Neuronal stem cell (in vitro differentiated cells): ENCODE measurements around the gene FAM168B.

ENCODE experiments used
- DNase-seq: peaks from one replicate; pipeline ENCODE4 v3.0.0-alpha.2; 2013; ENCODE audit warnings: low spot score
- H2AFZ ChIP-seq: one replicate; pipeline ENCODE4 v1.6.1; 2013; ENCODE audit warnings: mild to moderate bottlenecking, low read length, inconsistent platforms
- H2AK5ac ChIP-seq: 2 replicates; pipeline ENCODE4 v1.6.1; 2013; ENCODE audit warnings: low read depth, mild to moderate bottlenecking, inconsistent platforms, low read length, moderate library complexity, mixed read lengths
- H2BK120ac ChIP-seq: 2 replicates; pipeline ENCODE4 v1.6.1; 2013; ENCODE audit warnings: low read depth, mild to moderate bottlenecking, inconsistent platforms, low read length, moderate library complexity, mixed read lengths
- H2BK12ac ChIP-seq: one replicate; pipeline ENCODE4 v1.6.1; 2013; ENCODE audit warnings: low read length, inconsistent platforms
- H2BK15ac ChIP-seq: 2 replicates; pipeline ENCODE4 v1.6.1; 2013; ENCODE audit warnings: mild to moderate bottlenecking, low read length, inconsistent platforms, mixed read lengths
- H2BK5ac ChIP-seq: one replicate; pipeline ENCODE4 v1.6.1; 2013; ENCODE audit warnings: inconsistent platforms, mild to moderate bottlenecking, low read length, moderate library complexity
- H3K14ac ChIP-seq: one replicate; pipeline ENCODE4 v1.6.1; 2013; ENCODE audit warnings: low read length, inconsistent platforms
- H3K18ac ChIP-seq: 2 replicates; pipeline ENCODE4 v1.6.1; 2013; ENCODE audit warnings: low read length, inconsistent platforms
- H3K23ac ChIP-seq: 2 replicates; pipeline ENCODE4 v1.6.1; 2013; ENCODE audit warnings: low read depth, mild to moderate bottlenecking, mixed read lengths, low read length, inconsistent platforms; ENCODE audit not compliant: poor library complexity
- H3K27ac ChIP-seq: replicated peaks from 3 replicates; pipeline ENCODE4 v1.5.1; 2013; ENCODE audit warnings: low read length, inconsistent platforms
- H3K27me3 ChIP-seq, 3 experiments: 2 replicates each; pipeline ENCODE4 v1.6.1; 2013; ENCODE audit warnings: low read length in 3 of 3, mild to moderate bottlenecking in 2 of 3, inconsistent platforms in 1 of 3, low read depth in 1 of 3, mixed read lengths in 1 of 3, moderate library complexity in 1 of 3; ENCODE audit not compliant: control insufficient read depth in 3 of 3, insufficient read depth in 3 of 3
- H3K36me3 ChIP-seq, 2 donors: replicated peaks in 1 of 2; 2 replicates each; pipeline ENCODE4 v1.6.1; 2013; ENCODE audit warnings: low read length in 2 of 2; ENCODE audit not compliant: control insufficient read depth in 2 of 2, insufficient read depth in 2 of 2
- H3K4ac ChIP-seq: 2 replicates; pipeline ENCODE4 v1.6.1; 2013; ENCODE audit warnings: inconsistent platforms, mild to moderate bottlenecking, low read length, moderate library complexity
- H3K4me1 ChIP-seq, 2 donors: 1 replicate in 1 of 2; 2 replicates in 1 of 2; pipeline ENCODE4 v1.6.1; 2013; ENCODE audit warnings: low read length in 2 of 2, low read depth in 1 of 2; ENCODE audit not compliant: control insufficient read depth in 2 of 2, insufficient read depth in 1 of 2
- H3K4me2 ChIP-seq: one replicate; pipeline ENCODE4 v1.6.1; 2013; ENCODE audit warnings: mild to moderate bottlenecking, low read length, inconsistent platforms; ENCODE audit not compliant: insufficient read depth, poor library complexity, severe bottlenecking
- H3K4me3 ChIP-seq, 2 donors: 2 replicates each; pipeline ENCODE4 v1.5.1; 2013; ENCODE audit warnings: low read length in 2 of 2, mild to moderate bottlenecking in 2 of 2, inconsistent platforms in 1 of 2, moderate library complexity in 1 of 2
- H3K79me1 ChIP-seq: one replicate; pipeline ENCODE4 v1.6.1; 2013; ENCODE audit warnings: low read depth, mild to moderate bottlenecking, inconsistent platforms, low read length, moderate library complexity
- H3K9ac ChIP-seq: one replicate; pipeline ENCODE4 v1.6.1; 2013; ENCODE audit warnings: mild to moderate bottlenecking, low read depth, low read length, inconsistent platforms; ENCODE audit not compliant: poor library complexity
- H3K9me3 ChIP-seq, 2 donors: replicated peaks in 1 of 2; 2 replicates each; pipeline versions ENCODE3 to v1.6.1; 2013; ENCODE audit warnings: low read length in 2 of 2, mild to moderate bottlenecking in 2 of 2, inconsistent platforms in 1 of 2, low read depth in 1 of 2, mixed read lengths in 1 of 2, moderate library complexity in 1 of 2; ENCODE audit not compliant: control insufficient read depth in 2 of 2, insufficient read depth in 1 of 2
- H4K8ac ChIP-seq: one replicate; pipeline ENCODE4 v1.6.1; 2013; ENCODE audit warnings: low read depth, mild to moderate bottlenecking, inconsistent platforms, low read length, moderate library complexity
- H4K91ac ChIP-seq: one replicate; pipeline ENCODE4 v1.6.1; 2013; ENCODE audit warnings: low read length, low read depth, mild to moderate bottlenecking, inconsistent platforms; ENCODE audit not compliant: poor library complexity
- WGBS, 2 donors: extraction: QIAGEN DNeasy Blood & Tissue Kit; methylation state at CpG; one replicate each; pipeline ENCODE4 v1.1.7; 2013; ENCODE audit warnings: missing lambda C conversion rate in 2 of 2, mixed read lengths in 1 of 2; ENCODE audit not compliant: insufficient read length in 2 of 2, insufficient replicate concordance in 1 of 2; ENCODE audit errors: extremely low coverage in 2 of 2; 5-methylcytosine and 5-hydroxymethylcytosine counted together

FAM168B gene

GRCh38 chr2:131112529-131112928 is 19.3 kb upstream of the FAM168B start:
- peaks cover 0 to 7% of the 10 kb centered on the region in 2 donors for H3K36me3 ChIP-seq
- H3K4me1 ChIP-seq, result no peaks in the 10 kb centered on the region
- H3K4me3 ChIP-seq, result no peak overlapping the region
- H3K27ac ChIP-seq, result no peak overlapping the region
- no peak overlapping the region for H3K9ac ChIP-seq
- no peak overlapping the region for H4K8ac ChIP-seq
- no peak overlapping the region for H3K4ac ChIP-seq
- no peak overlapping the region for H3K4me2 ChIP-seq
- no peaks in the 10 kb centered on the region for H3K79me1 ChIP-seq
- no peak overlapping the region for H3K23ac ChIP-seq
- H2BK120ac ChIP-seq, result no peak overlapping the region
- WGBS, 2 donors, result no CpG with 5 or more reads among the region's 2 CpGs
- no peak overlapping the region for H2AFZ ChIP-seq
- H2BK5ac ChIP-seq, result no peak overlapping the region
- no peak overlapping the region for H3K18ac ChIP-seq
- no peak overlapping the region for H3K14ac ChIP-seq
- no peak for DNase-seq
- H3K9me3 ChIP-seq, result no peaks in the 10 kb centered on the region
- H3K27me3 ChIP-seq, result no peaks in the 10 kb centered on the region
- no peak overlapping the region for H2BK15ac ChIP-seq
- H2BK12ac ChIP-seq, result no peak overlapping the region
- H4K91ac ChIP-seq, result no peak overlapping the region
- H2AK5ac ChIP-seq, result no peak overlapping the region

DNA sequence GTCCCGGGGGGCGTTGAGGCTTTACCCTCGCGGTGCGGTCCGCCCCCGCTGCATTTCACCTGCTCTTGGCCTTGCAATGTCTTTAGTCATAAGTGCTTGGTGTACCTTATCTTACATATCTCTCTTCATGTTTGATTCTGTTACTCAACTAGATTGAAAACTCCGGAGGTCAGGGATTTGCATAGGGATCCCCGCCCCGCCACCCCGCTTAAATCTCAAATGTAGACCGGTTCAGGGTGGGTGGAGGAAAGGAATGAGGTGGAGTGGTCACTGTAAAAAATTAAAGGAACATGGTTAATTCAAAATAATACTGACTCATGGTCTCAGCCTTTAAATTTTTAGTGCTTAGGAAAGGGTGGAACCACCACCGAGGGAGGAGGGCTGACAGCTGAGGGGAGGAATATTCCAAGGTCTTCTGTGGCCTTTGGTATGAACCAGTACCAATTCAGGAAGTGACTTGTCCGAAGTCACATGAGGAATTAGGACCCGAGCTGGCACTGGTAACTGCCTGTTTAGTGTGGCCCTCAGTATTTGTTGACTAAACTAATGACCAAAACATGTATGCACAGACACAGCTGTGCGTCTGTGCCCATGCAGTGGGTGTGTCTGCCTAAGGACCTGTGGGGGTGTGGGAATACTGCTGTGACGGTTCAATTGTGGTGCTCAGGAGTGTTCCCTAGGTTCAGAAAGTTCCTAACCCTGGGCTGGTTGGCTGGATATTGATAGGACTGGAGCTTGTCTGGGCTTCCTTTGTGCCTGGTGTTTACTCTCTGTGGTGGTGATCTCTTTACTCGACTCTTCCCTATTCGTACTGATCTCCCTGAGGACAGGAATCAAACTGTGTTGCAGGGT is 12.9 kb upstream of the FAM168B start:
- DNase-seq, result no peak
- no peak overlapping the region for H3K23ac ChIP-seq
- no peaks in the 10 kb centered on the region for H3K27me3 ChIP-seq
- H3K4me1 ChIP-seq, result peaks cover 3 to 6% of the 10 kb centered on the region in 2 donors
- peak overlapping the region; percentile 75 for H3K9ac ChIP-seq
- peaks cover 6% of the 10 kb centered on the region for H3K79me1 ChIP-seq
- no peak overlapping the region for H2BK5ac ChIP-seq
- no peak overlapping the region for H2BK120ac ChIP-seq
- H3K14ac ChIP-seq, result no peak overlapping the region
- H2AFZ ChIP-seq, result peak overlapping the region; percentile 94
- H3K18ac ChIP-seq, result no peak overlapping the region
- no peak overlapping the region for H2BK15ac ChIP-seq
- no peak overlapping the region for H4K8ac ChIP-seq
- no peak overlapping the region for H2AK5ac ChIP-seq
- H2BK12ac ChIP-seq, result no peak overlapping the region
- H3K9me3 ChIP-seq, result no peaks in the 10 kb centered on the region
- no peak overlapping the region for H4K91ac ChIP-seq
- H3K27ac ChIP-seq, result no peak overlapping the region
- H3K4me3 ChIP-seq, result peak overlapping the region; percentile 96
- no peak overlapping the region for H3K4ac ChIP-seq
- peaks cover 0 to 2% of the 10 kb centered on the region in 2 donors for H3K36me3 ChIP-seq
- WGBS, 2 donors, result no CpG with 5 or more reads among the region's 19 CpGs
- H3K4me2 ChIP-seq, result peak overlapping the region; percentile 70

- Histone ChIP-seq H3K9ac (peak within 1 kb of the TSS; percentile 89), H2BK15ac (no peak within 1 kb of the TSS), H2AK5ac (no peak within 1 kb of the TSS), H3K23ac (peak within 1 kb of the TSS; percentile 80), H3K79me1 (peaks cover 6% of the 10 kb centered on the region), H3K27me3 (no peaks in the 10 kb centered on the region), H2BK120ac (no peak within 1 kb of the TSS), H2BK12ac (no peak within 1 kb of the TSS), H3K36me3 (peaks cover 0 to 2% of the 10 kb centered on the region in 2 donors), H3K27ac (peak within 1 kb of the TSS; percentile 78), H3K4me1 (peaks cover 3 to 6% of the 10 kb centered on the region in 2 donors), H4K91ac (no peak within 1 kb of the TSS), H2BK5ac (no peak within 1 kb of the TSS), H3K18ac (peak within 1 kb of the TSS; percentile 98), H3K14ac (no peak within 1 kb of the TSS), H3K4me3 (peak within 1 kb of the TSS; percentile 96), H2AFZ (peak within 1 kb of the TSS; percentile 94), H4K8ac (no peak within 1 kb of the TSS), H3K9me3 (no peaks in the 10 kb centered on the region), H3K4ac (no peak within 1 kb of the TSS), H3K4me2 (peak within 1 kb of the TSS; percentile 70)
- no CpG with 5 or more reads among the region's 66 CpGs for WGBS, 2 donors
- peak; percentile 91 for DNase-seq
These were observed 12.1 kb upstream of the FAM168B start, which contains the start of gene PLEKHB2 for GRCh38 chr2:131105156-131105949. Gene PLEKHB2, plus strand, starts transcription at chr2:131105336. Its CDS starts 15,606 bp downstream, at chr2:131120942.
